IMR-90 (cell line): ENCODE results near the gene AGXT2. TPM values are rescaled to one million over a fixed set of nuclear protein-coding genes. Genes with fewer than 3 reads are reported as not detected.
"Not testable (repeated sequence)": the region's sequence is repeated elsewhere in the genome, so short reads cannot be mapped to it uniquely, and the experiment has no call there.

Experiments used
- ATAC-seq: fragments of 200-7000 bp; cut with Tn5 transposase; 2 replicates; pipeline ENCODE4 v1.9.1; 2020; ENCODE audit warnings: low read depth, mild to moderate bottlenecking, moderate library complexity
- BruUV-seq: library from RNA; stranded (reverse); fragments of 400-500 nt; replicated peaks from 2 replicates; lab custom pipeline; 2021; lab: Mats Ljungman, UMichigan
- CTCF ChIA-PET: fragments of 300-600 bp; formaldehyde crosslinking; extraction: SDS; loops from one replicate; lab custom pipeline; 2021; ENCODE audit warnings: antibody characterized with exemption; lab: Yijun Ruan, JAX
- POLR2A ChIA-PET: fragments of 300-600 bp; sonication (Branson Sonifier 250); formaldehyde crosslinking; loops from one replicate; lab custom pipeline; 2022; ENCODE audit warnings: antibody characterized with exemption; ENCODE audit not compliant: unreplicated experiment; lab: Charles Lee
- DNase-seq: peaks from one replicate; pipeline ENCODE4 v3.0.0; 2013
- H2AFZ ChIP-seq: replicated peaks from 2 replicates; pipeline ENCODE3; 2013; ENCODE audit warnings: low read length, mild to moderate bottlenecking; ENCODE audit not compliant: poor library complexity
- H2AK5ac ChIP-seq: 2 replicates; pipeline ENCODE4 v1.6.1; 2013; ENCODE audit warnings: low read depth, low read length, inconsistent platforms
- H2AK9ac ChIP-seq: replicated peaks from 2 replicates; pipeline ENCODE3; 2013; ENCODE audit warnings: mild to moderate bottlenecking, low read depth, low read length, moderate library complexity; ENCODE audit not compliant: poor library complexity
- H2BK120ac ChIP-seq: 2 replicates; pipeline ENCODE4 v1.6.1; 2013; ENCODE audit warnings: low read depth, low read length, inconsistent platforms
- H2BK15ac ChIP-seq: 3 replicates; pipeline ENCODE4 v1.6.1; 2013; ENCODE audit warnings: low read depth, low read length, inconsistent platforms
- H2BK20ac ChIP-seq: 2 replicates; pipeline ENCODE4 v1.6.1; 2013; ENCODE audit warnings: low read depth, mild to moderate bottlenecking, inconsistent platforms, low read length, moderate library complexity
- H2BK5ac ChIP-seq: 2 replicates; pipeline ENCODE4 v1.6.1; 2013; ENCODE audit warnings: mild to moderate bottlenecking, low read depth, low read length, inconsistent platforms; ENCODE audit not compliant: poor library complexity, severe bottlenecking
- H3K14ac ChIP-seq: replicated peaks from 2 replicates; pipeline ENCODE4 v1.6.1; 2013; ENCODE audit warnings: low read depth, low read length, inconsistent platforms
- H3K18ac ChIP-seq: 2 replicates; pipeline ENCODE4 v1.6.1; 2013; ENCODE audit warnings: low read depth, low read length, control low read depth
- H3K23ac ChIP-seq: 2 replicates; pipeline ENCODE4 v1.6.1; 2013; ENCODE audit warnings: low read depth, low read length, inconsistent platforms
- H3K27ac ChIP-seq: 2 replicates; pipeline ENCODE4 v1.5.1; 2013; ENCODE audit warnings: mild to moderate bottlenecking, control low read depth, low read length; ENCODE audit not compliant: insufficient read depth
- H3K27me3 ChIP-seq: 2 replicates; pipeline ENCODE4 v1.6.1; 2013; ENCODE audit warnings: low read length; ENCODE audit not compliant: control insufficient read depth, insufficient read depth
- H3K36me3 ChIP-seq: 2 replicates; pipeline ENCODE4 v1.6.1; 2013; ENCODE audit warnings: low read length, mixed read lengths; ENCODE audit not compliant: control insufficient read depth, insufficient read depth
- H3K4ac ChIP-seq: 2 replicates; pipeline ENCODE4 v1.6.1; 2013; ENCODE audit warnings: low read depth, low read length, inconsistent platforms
- H3K4me1 ChIP-seq: 2 replicates; pipeline ENCODE4 v1.6.1; 2013; ENCODE audit warnings: low read length, mixed read lengths; ENCODE audit not compliant: control insufficient read depth, insufficient read depth
- H3K4me2 ChIP-seq: 2 replicates; pipeline ENCODE4 v1.6.1; 2013; ENCODE audit warnings: low read depth, mild to moderate bottlenecking, control low read depth, low read length, moderate library complexity
- H3K4me3 ChIP-seq: 2 replicates; pipeline ENCODE4 v1.5.1; 2013; ENCODE audit warnings: low read depth, mild to moderate bottlenecking, control low read depth, low read length, moderate library complexity; ENCODE audit not compliant: insufficient read depth
- H3K56ac ChIP-seq: 2 replicates; pipeline ENCODE4 v1.6.1; 2013; ENCODE audit warnings: low read length, inconsistent platforms; ENCODE audit not compliant: insufficient read depth; ENCODE audit errors: extremely low read depth
- H3K79me1 ChIP-seq, 2 experiments: 2 replicates each; pipeline ENCODE4 v1.6.1; 2013; ENCODE audit warnings: low read length in 2 of 2, inconsistent platforms in 1 of 2, low read depth in 1 of 2
- H3K9ac ChIP-seq: 2 replicates; pipeline ENCODE4 v1.6.1; 2013; ENCODE audit warnings: low read depth, low read length, control low read depth
- H3K9me1 ChIP-seq: 2 replicates; pipeline ENCODE4 v1.6.1; 2013; ENCODE audit warnings: low read length, inconsistent platforms; ENCODE audit not compliant: insufficient read depth
- H3K9me3 ChIP-seq: 2 replicates; pipeline ENCODE4 v1.6.1; 2013; ENCODE audit warnings: low read length; ENCODE audit not compliant: control insufficient read depth, insufficient read depth
- H4K20me1 ChIP-seq: 2 replicates; pipeline ENCODE4 v1.6.1; 2013; ENCODE audit warnings: low read length, inconsistent platforms; ENCODE audit not compliant: insufficient read depth
- H4K5ac ChIP-seq: 2 replicates; pipeline ENCODE4 v1.6.1; 2013; ENCODE audit warnings: mild to moderate bottlenecking, low read depth, low read length, control low read depth
- H4K8ac ChIP-seq, 2 experiments: 2 replicates each; pipeline ENCODE4 v1.6.1; 2013; ENCODE audit warnings: low read depth in 2 of 2, low read length in 2 of 2, control low read depth in 1 of 2, inconsistent platforms in 1 of 2
- H4K91ac ChIP-seq: 2 replicates; pipeline ENCODE4 v1.6.1; 2013; ENCODE audit warnings: low read depth, low read length, inconsistent platforms; ENCODE audit not compliant: insufficient read depth
- WGBS, 2 experiments: methylation state at CpG; one replicate each; pipeline versions ENCODE4 v1.1.5 to v1.1.7; 2013; ENCODE audit warnings: missing lambda C conversion rate in 2 of 2; ENCODE audit not compliant: insufficient read length in 1 of 2; ENCODE audit errors: extremely low coverage in 2 of 2; 5-methylcytosine and 5-hydroxymethylcytosine counted together
- dilution Hi-C: fragments of 300-500 bp; cut with HindIII; formaldehyde crosslinking; loops from one replicate; pipeline ENCODE4 v1.14.3; 2018; ENCODE audit warnings: low sequenced_read_pairs; ENCODE audit not compliant: unreplicated experiment
- in situ Hi-C: fragments of 300-500 bp; cut with MboI; formaldehyde crosslinking; loops from 3 replicates; pipeline ENCODE4 v1.14.3; 2019; ENCODE audit warnings: low sequenced_read_pairs, inconsistent platforms, mixed read lengths
- intact Hi-C: fragments of 100-400 bp; cut with micrococcal nuclease; formaldehyde crosslinking; loops from 2 replicates; pipeline ENCODE4 v1.10.0; 2022
- polyA plus RNA-seq, 3 experiments: library from polyadenylated mRNA; depleted of rRNA; stranded (reverse); fragments of >200 nt; gene quantifications; 2 replicates each; pipeline ENCODE4 v1.2.3, GENCODE V29; 2012; ENCODE audit warnings: low replicate concordance in 1 of 3
- total RNA-seq: library from RNA; depleted of rRNA; stranded (reverse); fragments of >200 nt; gene quantifications from 2 replicates; pipeline ENCODE4 v1.2.3, GENCODE V29; 2012

AGXT2 gene
- total and polyA plus RNA-seq, 2 of the 4 experiments (the other 2 are of a cell fraction): not detected

- H3K23ac ChIP-seq, intact Hi-C loops, H3K4me1 ChIP-seq, H4K91ac ChIP-seq, H3K56ac ChIP-seq, BruUV-seq, H4K5ac ChIP-seq, dilution Hi-C loops, H3K4me2 ChIP-seq, H4K8ac ChIP-seq, H3K27ac ChIP-seq, H2BK5ac ChIP-seq, H3K14ac ChIP-seq, H2AK9ac ChIP-seq, H2BK120ac ChIP-seq, in situ Hi-C loops, H2AK5ac ChIP-seq, H3K9me1 ChIP-seq, H3K18ac ChIP-seq, H2BK20ac ChIP-seq, H3K79me1 ChIP-seq, H4K20me1 ChIP-seq, H2BK15ac ChIP-seq, H3K4ac ChIP-seq, H3K36me3 ChIP-seq, DNase-seq, H3K4me3 ChIP-seq, CTCF ChIA-PET, POLR2A ChIA-PET, H3K9ac ChIP-seq, ATAC-seq, H2AFZ ChIP-seq, H3K9me3 ChIP-seq, H3K27me3 ChIP-seq: not testable (repeated sequence)
- no CpG with 5 or more reads among the region's 4 CpGs for WGBS, 2 experiments
These were observed 76.1 kb downstream of the AGXT2 start for GRCh38 chr5:34971655-34972054.
